Measurements from ENCODE around the gene BRF1. TPM values are rescaled to one million over a fixed set of nuclear protein-coding genes. Genes with fewer than 3 reads are reported as not detected.

Gene BRF1
- total and polyA plus RNA-seq, 3 donors from 2014 or later = 30.3 to 112 (median 95.3) TPM

DNA sequence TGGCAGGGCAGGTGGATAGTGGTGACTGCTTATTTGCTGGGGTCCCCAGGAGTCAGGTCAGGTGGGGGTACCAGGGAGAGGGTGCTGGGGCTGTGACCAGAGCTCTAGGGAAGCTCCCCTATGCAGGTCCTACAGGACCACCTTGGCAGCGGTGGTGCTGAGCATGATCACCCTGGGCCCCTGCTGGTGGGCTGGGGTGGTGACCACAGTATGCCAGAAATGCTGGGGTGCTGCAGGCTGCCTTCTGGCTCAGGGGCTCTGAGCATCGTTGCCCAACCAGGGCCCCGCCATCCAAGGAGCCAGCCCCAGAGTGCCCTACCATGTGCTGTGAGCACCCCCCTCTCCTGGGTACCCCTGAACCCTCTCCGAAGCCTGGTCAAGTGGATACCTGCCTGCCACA lies 102.2 kb downstream of the BRF1 start:
- no peak for TF ChIP-seq POLR2A (IDR thresholded peaks at IDR 0.05)
- TF ChIP-seq, protein P1, sequence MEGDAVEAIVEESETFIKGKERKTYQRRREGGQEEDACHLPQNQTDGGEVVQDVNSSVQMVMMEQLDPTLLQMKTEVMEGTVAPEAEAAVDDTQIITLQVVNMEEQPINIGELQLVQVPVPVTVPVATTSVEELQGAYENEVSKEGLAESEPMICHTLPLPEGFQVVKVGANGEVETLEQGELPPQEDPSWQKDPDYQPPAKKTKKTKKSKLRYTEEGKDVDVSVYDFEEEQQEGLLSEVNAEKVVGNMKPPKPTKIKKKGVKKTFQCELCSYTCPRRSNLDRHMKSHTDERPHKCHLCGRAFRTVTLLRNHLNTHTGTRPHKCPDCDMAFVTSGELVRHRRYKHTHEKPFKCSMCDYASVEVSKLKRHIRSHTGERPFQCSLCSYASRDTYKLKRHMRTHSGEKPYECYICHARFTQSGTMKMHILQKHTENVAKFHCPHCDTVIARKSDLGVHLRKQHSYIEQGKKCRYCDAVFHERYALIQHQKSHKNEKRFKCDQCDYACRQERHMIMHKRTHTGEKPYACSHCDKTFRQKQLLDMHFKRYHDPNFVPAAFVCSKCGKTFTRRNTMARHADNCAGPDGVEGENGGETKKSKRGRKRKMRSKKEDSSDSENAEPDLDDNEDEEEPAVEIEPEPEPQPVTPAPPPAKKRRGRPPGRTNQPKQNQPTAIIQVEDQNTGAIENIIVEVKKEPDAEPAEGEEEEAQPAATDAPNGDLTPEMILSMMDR (IDR thresholded peaks at IDR 0.05) = no peak
- Histone ChIP-seq H3K27ac (no peak overlapping the region), H3K4me1 (peaks cover 24% of the 10 kb centered on the region), H3K36me3 (ENCODE audit: low read depth, missing control alignments) (no peaks in the 10 kb centered on the region), H3K4me3 (no peak overlapping the region), H3K9me3 (no peaks in the 10 kb centered on the region), H3K27me3 (no peaks in the 10 kb centered on the region)
- no peak for DNase-seq
- intact Hi-C loops (cut with DNase I; ENCODE audit: low total_unique reads) = no loop called here
- WGBS, 2 donors = 91 to 100% methylated on average over 3 of the region's 4 CpGs

DNA sequence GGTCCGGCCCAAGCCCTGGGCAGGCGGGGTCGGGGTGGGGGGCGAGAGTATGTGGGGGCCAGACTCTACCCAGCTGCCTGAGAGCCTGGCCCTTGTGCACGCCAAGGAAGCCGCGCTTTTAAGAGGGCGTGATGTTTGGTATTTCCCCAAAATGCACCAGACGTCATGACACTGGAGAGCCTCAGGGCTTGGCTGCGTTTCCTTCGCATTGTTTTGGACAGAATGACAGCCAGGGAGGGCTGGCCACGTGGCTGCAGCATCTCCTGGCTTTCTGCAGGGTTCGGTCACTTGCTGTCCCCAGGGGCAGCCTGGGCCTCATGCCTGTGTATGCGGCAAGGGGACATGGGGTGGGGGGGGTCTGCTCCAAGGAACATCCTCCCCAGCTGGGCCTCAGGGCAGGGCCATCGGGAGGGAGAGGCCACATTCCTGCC lies 103.6 kb downstream of the BRF1 start:
- TF ChIP-seq POLR2A (IDR thresholded peaks at IDR 0.05) = no peak
- TF ChIP-seq, protein P1 (IDR thresholded peaks at IDR 0.05) = no peak
- H3K4me3 ChIP-seq = no peak overlapping the region
- no peak overlapping the region for H3K27ac ChIP-seq
- no peaks in the 10 kb centered on the region for H3K9me3 ChIP-seq
- DNase-seq = no peak
- H3K4me1 ChIP-seq = peaks cover 21% of the 10 kb centered on the region
- H3K36me3 ChIP-seq (ENCODE audit: low read depth, missing control alignments) = no peaks in the 10 kb centered on the region
- no peaks in the 10 kb centered on the region for H3K27me3 ChIP-seq
- WGBS, 2 donors = 38 to 41% methylated on average over 12 to 15 of the region's 15 CpGs
- intact Hi-C loops (cut with DNase I; ENCODE audit: low total_unique reads) = no loop called here

DNA sequence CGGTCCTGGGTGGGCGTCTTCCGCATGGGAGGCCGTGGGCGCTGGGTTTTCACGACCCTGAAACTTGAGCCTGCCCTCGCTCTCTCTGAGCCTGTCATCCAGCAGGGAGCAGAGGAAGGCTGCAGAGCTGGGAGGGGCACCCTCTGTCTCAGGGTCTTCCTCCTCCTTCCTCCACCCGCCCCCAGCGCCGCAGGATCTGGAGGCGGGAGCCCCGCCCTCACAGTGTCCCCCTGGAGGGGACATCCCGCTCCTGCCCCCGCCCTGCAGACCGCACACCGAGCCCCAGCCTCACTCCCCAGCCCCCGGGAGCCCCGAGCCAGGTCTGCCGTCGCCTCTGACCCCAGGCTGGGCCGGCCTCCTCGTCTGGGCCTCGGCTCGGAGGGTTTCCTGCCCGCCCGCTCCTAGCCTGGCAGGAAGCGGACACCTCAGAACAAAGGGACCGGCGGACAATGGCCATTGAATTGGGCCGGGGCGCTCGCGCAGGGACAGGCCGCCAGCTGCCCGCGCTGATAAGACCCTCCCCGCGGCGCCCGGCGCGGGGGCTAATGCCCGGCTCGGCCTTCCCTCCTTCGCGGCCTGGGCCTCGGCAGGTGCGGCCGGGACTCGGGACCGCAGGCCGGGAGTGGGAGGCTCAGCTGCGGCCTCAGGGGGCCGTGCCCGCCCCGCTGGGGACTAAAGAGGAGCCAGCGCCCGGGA lies 104.4 kb downstream of the BRF1 start:
- Histone ChIP-seq H3K9me3 (no peaks in the 10 kb centered on the region), H3K4me3 (no peak overlapping the region), H3K27me3 (no peaks in the 10 kb centered on the region), H3K4me1 (peaks cover 16% of the 10 kb centered on the region), H3K27ac (no peak overlapping the region), H3K36me3 (ENCODE audit: low read depth, missing control alignments) (no peaks in the 10 kb centered on the region)
- 31 to 62% methylated on average over 13 to 55 of the region's 58 CpGs for WGBS, 2 donors
- TF ChIP-seq, protein P1 (IDR thresholded peaks at IDR 0.05) = no peak
- no peak for TF ChIP-seq POLR2A (IDR thresholded peaks at IDR 0.05)
- intact Hi-C loops (cut with DNase I; ENCODE audit: low total_unique reads) = no loop called here
- DNase-seq = no peak

DNA sequence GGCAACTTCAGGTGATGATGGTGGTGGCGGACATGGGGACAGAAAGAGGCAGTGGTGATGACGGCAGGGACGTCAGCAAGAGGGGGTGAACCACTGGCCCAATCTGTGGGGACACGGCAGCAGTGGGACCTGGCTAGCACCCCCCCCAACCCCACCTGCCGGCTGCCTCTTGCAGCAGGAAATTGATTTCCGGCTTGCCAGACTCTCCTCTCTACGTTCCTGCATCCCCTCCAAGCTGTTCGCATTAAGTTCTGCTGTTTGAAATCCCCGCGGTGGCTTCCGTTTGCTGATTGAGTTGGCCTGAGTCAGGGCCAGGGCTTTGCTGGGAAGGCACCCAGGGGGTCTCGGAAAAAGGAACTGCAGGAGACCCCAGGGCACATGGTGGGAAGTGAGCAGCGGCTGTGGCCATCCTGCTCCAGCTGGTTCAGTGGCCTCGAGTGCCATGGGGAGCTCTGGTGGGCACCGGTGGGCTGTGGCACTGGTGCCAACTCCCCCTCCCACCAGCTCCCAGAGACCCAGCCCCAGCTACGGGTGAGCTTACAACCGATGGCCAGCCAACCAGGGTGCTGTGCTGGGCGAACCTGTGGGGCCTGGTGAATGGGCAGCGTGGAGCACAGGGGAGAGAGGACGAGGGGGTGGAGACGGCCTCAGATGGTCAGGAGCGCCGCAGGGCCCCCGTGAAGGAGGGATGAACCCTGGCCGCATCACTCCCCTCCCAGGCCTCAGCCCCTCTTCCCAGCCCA lies 105.1 kb downstream of the BRF1 start:
- no peak for TF ChIP-seq POLR2A (IDR thresholded peaks at IDR 0.05)
- TF ChIP-seq, protein P1 (IDR thresholded peaks at IDR 0.05) = no peak
- Histone ChIP-seq H3K27ac (no peak overlapping the region), H3K9me3 (no peaks in the 10 kb centered on the region), H3K27me3 (no peaks in the 10 kb centered on the region), H3K36me3 (ENCODE audit: low read depth, missing control alignments) (no peaks in the 10 kb centered on the region), H3K4me1 (peaks cover 16% of the 10 kb centered on the region), H3K4me3 (no peak overlapping the region)
- DNase-seq = no peak
- intact Hi-C loops (cut with DNase I; ENCODE audit: low total_unique reads) = no loop called here
- 39 to 51% methylated on average over 23 to 24 of the region's 25 CpGs for WGBS, 2 donors

All from testis (tissue), 3 donors.